Lower leg skin (tissue), 4 donors: Measurements from ENCODE around the gene RAPGEF6. TPM values are rescaled to one million over a fixed set of nuclear protein-coding genes. Genes with fewer than 3 reads are reported as not detected.

Source experiments
- DNase-seq, 2 donors: peaks; one replicate each; pipeline ENCODE4 v3.0.0-alpha.2; 2019; ENCODE audit warnings: low spot score in 2 of 2
- H3K4me3 ChIP-seq: fragments of 200-600 bp; sonication (generic); 2 replicates; pipeline ENCODE4 v1.5.1; 2017; ENCODE audit warnings: mild to moderate bottlenecking, low read depth; ENCODE audit not compliant: poor library complexity, severe bottlenecking
- CTCF ChIP-seq, 3 donors: fragments of 450-650 bp; IDR thresholded peaks; one replicate each; pipeline ENCODE4 v1.5.1; 2016; ENCODE audit warnings: antibody characterized with exemption in 3 of 3, mild to moderate bottlenecking in 3 of 3, moderate library complexity in 2 of 3
- POLR2A ChIP-seq, 2 donors: fragments of 450-650 bp; IDR thresholded peaks; one replicate each; pipeline ENCODE4 v1.6.1; 2016 to 2017; ENCODE audit warnings: antibody characterized with exemption in 2 of 2, mild to moderate bottlenecking in 1 of 2, moderate library complexity in 1 of 2
- WGBS, 2 donors: methylation state at CpG; one replicate each; pipeline ENCODE4 v1.1.5; 2018; 5-methylcytosine and 5-hydroxymethylcytosine counted together
- intact Hi-C: fragments of 100-400 bp; cut with DNase I; formaldehyde crosslinking; loops from one replicate; pipeline ENCODE4 v1.15.0; 2023; ENCODE audit warnings: low total_unique reads
- total RNA-seq, 4 donors: library from RNA; depleted of rRNA; stranded (reverse); fragments of >200 nt; gene quantifications; one replicate each; pipeline ENCODE4 v1.1.0, GENCODE V29; 2016

Gene RAPGEF6
- total RNA-seq, 4 donors from 2014 or later: 16.8 to 20.2 (median 18.9) TPM

DNA sequence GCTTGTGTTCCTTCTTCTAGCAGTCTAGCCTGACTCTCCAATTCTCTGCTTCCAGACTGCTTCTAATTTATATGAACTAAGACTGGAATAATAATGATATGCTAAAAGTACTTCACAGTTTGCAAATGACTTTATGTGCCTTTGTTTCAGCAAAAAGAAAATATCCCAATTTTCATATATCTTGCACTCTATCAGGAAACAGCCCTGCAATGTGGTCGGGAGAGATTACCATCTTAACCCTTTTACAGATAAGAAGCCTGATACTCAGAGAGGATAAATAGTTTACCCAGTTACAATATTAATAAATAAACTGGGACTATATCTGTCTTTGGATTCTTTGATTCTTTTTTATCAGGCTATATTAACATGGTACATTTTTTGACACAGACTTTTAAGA, 245.2 kb downstream of the RAPGEF6 start:
- intact Hi-C loops: no loop called here
- H3K4me3 ChIP-seq: no peak overlapping the region
- WGBS, 2 donors: 44 to 65% methylated on average over 1 of the region's 1 CpG
- no peak for DNase-seq
- no peak for TF ChIP-seq CTCF (IDR thresholded peaks at IDR 0.05)
- TF ChIP-seq POLR2A (IDR thresholded peaks at IDR 0.05): no peak

DNA sequence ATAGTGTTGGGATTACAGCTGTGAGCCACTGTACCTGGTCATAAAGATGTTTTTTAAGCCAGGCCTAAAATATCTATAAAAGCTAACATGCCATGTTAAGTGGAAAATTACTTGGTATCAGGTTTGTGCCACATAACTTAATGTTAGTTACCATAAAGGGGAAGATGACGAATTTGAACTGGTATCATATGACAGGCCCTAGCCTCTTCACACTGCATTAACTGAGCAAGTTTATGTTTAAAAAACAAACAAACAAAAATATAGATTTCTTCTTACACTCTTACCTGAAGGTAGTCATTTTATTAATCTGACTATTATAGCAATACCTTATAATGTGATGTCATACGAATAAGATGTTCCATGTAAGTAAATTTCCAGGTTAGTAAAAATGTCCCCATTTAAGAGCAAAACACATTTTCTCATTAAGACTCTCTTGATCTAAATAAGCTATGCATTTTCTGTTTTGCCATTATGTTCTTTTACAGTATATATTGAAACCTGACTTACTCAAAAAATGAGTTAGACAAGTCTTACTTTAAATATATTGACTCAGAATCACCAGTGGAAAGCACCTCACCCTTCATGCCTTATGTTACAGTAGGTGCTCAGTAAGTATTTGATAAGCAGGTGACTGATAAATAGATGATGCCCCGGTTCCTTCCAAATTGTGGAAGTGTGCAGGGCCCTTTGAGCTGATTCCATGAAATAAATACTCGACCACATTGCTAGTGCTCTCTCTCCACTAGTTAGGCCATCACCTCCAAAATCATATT, 245.7 kb downstream of the RAPGEF6 start:
- DNase-seq: no peak
- 88 to 89% methylated on average over 4 of the region's 4 CpGs for WGBS, 2 donors
- no peak overlapping the region for H3K4me3 ChIP-seq
- intact Hi-C loops: no loop called here
- TF ChIP-seq CTCF (IDR thresholded peaks at IDR 0.05) (no peak), POLR2A (IDR thresholded peaks at IDR 0.05) (no peak)

GRCh38 chr5:131387255-131387654, 247.8 kb downstream of the RAPGEF6 start:
- no peak for DNase-seq
- no peak for TF ChIP-seq POLR2A (IDR thresholded peaks at IDR 0.05)
- TF ChIP-seq CTCF (IDR thresholded peaks at IDR 0.05): no peak
- WGBS, 2 donors: 91 to 92% methylated on average over 6 of the region's 6 CpGs
- no peak overlapping the region for H3K4me3 ChIP-seq
- intact Hi-C loops: no loop called here

- intact Hi-C loops: no loop called here
- no peak for DNase-seq
- H3K4me3 ChIP-seq: no peak overlapping the region
- TF ChIP-seq CTCF (IDR thresholded peaks at IDR 0.05) (no peak), POLR2A (IDR thresholded peaks at IDR 0.05) (no peak)
- 51 to 57% methylated on average over 4 of the region's 4 CpGs for WGBS, 2 donors
Measured at GRCh38 chr5:131386779-131387178, 248.2 kb downstream of the RAPGEF6 start.

- TF ChIP-seq CTCF (IDR thresholded peaks at IDR 0.05): no peak
- TF ChIP-seq POLR2A (IDR thresholded peaks at IDR 0.05): no peak
- DNase-seq: no peak
- H3K4me3 ChIP-seq: no peak overlapping the region
- intact Hi-C loops: no loop called here
- WGBS, 2 donors: 96 to 98% methylated on average over 3 of the region's 3 CpGs
Measured at GRCh38 chr5:131386124-131386523, 248.9 kb downstream of the RAPGEF6 start.
